Measurements from ENCODE around the gene PKP4. TPM values are rescaled to one million over a fixed set of nuclear protein-coding genes. Genes with fewer than 3 reads are reported as not detected.

PKP4 gene
- total RNA-seq, 4 donors from 2014 or later, result 64.1 to 152 (median 90.2) TPM

- H3K27me3 ChIP-seq, result no peaks in the 10 kb centered on the region
- 0% methylated on average over 1 of the region's 8 CpGs for WGBS
- H3K4me3 ChIP-seq, result no peak overlapping the region
- DNase-seq (ENCODE audit: low spot score in 2 of 2), result no peak
- H3K9me3 ChIP-seq, result no peaks in the 10 kb centered on the region
- TF ChIP-seq POLR2AphosphoS5 (IDR thresholded peaks at IDR 0.05), result no peak
- TF ChIP-seq, protein P1, sequence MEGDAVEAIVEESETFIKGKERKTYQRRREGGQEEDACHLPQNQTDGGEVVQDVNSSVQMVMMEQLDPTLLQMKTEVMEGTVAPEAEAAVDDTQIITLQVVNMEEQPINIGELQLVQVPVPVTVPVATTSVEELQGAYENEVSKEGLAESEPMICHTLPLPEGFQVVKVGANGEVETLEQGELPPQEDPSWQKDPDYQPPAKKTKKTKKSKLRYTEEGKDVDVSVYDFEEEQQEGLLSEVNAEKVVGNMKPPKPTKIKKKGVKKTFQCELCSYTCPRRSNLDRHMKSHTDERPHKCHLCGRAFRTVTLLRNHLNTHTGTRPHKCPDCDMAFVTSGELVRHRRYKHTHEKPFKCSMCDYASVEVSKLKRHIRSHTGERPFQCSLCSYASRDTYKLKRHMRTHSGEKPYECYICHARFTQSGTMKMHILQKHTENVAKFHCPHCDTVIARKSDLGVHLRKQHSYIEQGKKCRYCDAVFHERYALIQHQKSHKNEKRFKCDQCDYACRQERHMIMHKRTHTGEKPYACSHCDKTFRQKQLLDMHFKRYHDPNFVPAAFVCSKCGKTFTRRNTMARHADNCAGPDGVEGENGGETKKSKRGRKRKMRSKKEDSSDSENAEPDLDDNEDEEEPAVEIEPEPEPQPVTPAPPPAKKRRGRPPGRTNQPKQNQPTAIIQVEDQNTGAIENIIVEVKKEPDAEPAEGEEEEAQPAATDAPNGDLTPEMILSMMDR (IDR thresholded peaks at IDR 0.05), result no peak
- no peaks in the 10 kb centered on the region for H3K36me3 ChIP-seq
- H3K27ac ChIP-seq, result peak overlapping the region; percentile 58
- peaks cover 50% of the 10 kb centered on the region for H3K4me1 ChIP-seq
Observed at GRCh38 chr2:158723181-158723838, 266.6 kb downstream of the PKP4 start.

GRCh38 chr2:158723921-158724802, 267.4 kb downstream of the PKP4 start:
- no peaks in the 10 kb centered on the region for H3K36me3 ChIP-seq
- no peaks in the 10 kb centered on the region for H3K9me3 ChIP-seq
- DNase-seq (ENCODE audit: low spot score in 2 of 2), result no peak
- no peaks in the 10 kb centered on the region for H3K27me3 ChIP-seq
- peaks cover 50% of the 10 kb centered on the region for H3K4me1 ChIP-seq
- peak overlapping the region; percentile 16 for H3K4me3 ChIP-seq
- H3K27ac ChIP-seq, result peak overlapping the region; percentile 76
- TF ChIP-seq POLR2A (IDR thresholded peaks at IDR 0.05), result no peak
- TF ChIP-seq, protein P1 (IDR thresholded peaks at IDR 0.05), result peak in 1 of 2 donors; percentile 49
- 53% methylated on average over 12 of the region's 12 CpGs for WGBS

GRCh38 chr2:158724803-158725381, 268.1 kb downstream of the PKP4 start:
- Histone ChIP-seq H3K4me3 (peak overlapping the region; percentile 16), H3K36me3 (no peaks in the 10 kb centered on the region), H3K4me1 (peaks cover 53% of the 10 kb centered on the region), H3K27me3 (no peaks in the 10 kb centered on the region), H3K9me3 (no peaks in the 10 kb centered on the region), H3K27ac (peak overlapping the region; percentile 76)
- DNase-seq (ENCODE audit: low spot score in 2 of 2), result no peak
- TF ChIP-seq POLR2AphosphoS5 (IDR thresholded peaks at IDR 0.05) (no peak), EP300 (IDR thresholded peaks at IDR 0.05) (no peak), POLR2A (IDR thresholded peaks at IDR 0.05) (no peak)
- TF ChIP-seq, protein P1 (IDR thresholded peaks at IDR 0.05), result no peak
- WGBS, result 41% methylated on average over 6 of the region's 8 CpGs

GRCh38 chr2:158725441-158725891, 268.7 kb downstream of the PKP4 start:
- no peak overlapping the region for H3K4me3 ChIP-seq
- H3K27me3 ChIP-seq, result no peaks in the 10 kb centered on the region
- 44% methylated on average over 6 of the region's 7 CpGs for WGBS
- TF ChIP-seq EP300 (IDR thresholded peaks at IDR 0.05) (no peak), POLR2A (IDR thresholded peaks at IDR 0.05) (no peak), POLR2AphosphoS5 (IDR thresholded peaks at IDR 0.05) (no peak)
- TF ChIP-seq, protein P1 (IDR thresholded peaks at IDR 0.05), result no peak
- H3K36me3 ChIP-seq, result no peaks in the 10 kb centered on the region
- peak overlapping the region; percentile 76 for H3K27ac ChIP-seq
- no peak for DNase-seq (ENCODE audit: low spot score in 2 of 2)
- H3K4me1 ChIP-seq, result peaks cover 53% of the 10 kb centered on the region
- H3K9me3 ChIP-seq, result no peaks in the 10 kb centered on the region
